NB4 (cell line): ENCODE data around the gene LRP2BP.
"Not testable (repeated sequence)": the region's sequence is repeated elsewhere in the genome, so short reads cannot be mapped to it uniquely, and the experiment has no call there.

Experiments
- DNase-seq: peaks from one replicate; pipeline ENCODE4 v3.0.0; 2010; ENCODE audit warnings: low read depth
- H3K4me3 ChIP-seq: one replicate; pipeline ENCODE4 v1.5.1; 2011; ENCODE audit warnings: mild to moderate bottlenecking, low read depth, low read length, moderate library complexity
- CTCF ChIP-seq: IDR thresholded peaks from one replicate; pipeline ENCODE4 v1.5.1; 2012; ENCODE audit warnings: low read depth, low read length
- MAX ChIP-seq: IDR thresholded peaks from 2 replicates; pipeline ENCODE4 v1.6.1; 2011; ENCODE audit warnings: low read depth, low read length
- MYC ChIP-seq: IDR thresholded peaks from 2 replicates; pipeline ENCODE4 v1.6.1; 2011; ENCODE audit warnings: low read depth, low read length
- POLR2A ChIP-seq: IDR thresholded peaks from 2 replicates; pipeline ENCODE4 v1.6.1; 2011; ENCODE audit warnings: mild to moderate bottlenecking; ENCODE audit not compliant: insufficient read length; ENCODE audit errors: extremely low read depth

The LRP2BP gene

GRCh38 chr4:185334326-185334725 is 61.4 kb downstream of the LRP2BP start:
- DNase-seq, result no peak
- TF ChIP-seq CTCF, result no peak
- no peak for TF ChIP-seq POLR2A
- TF ChIP-seq MAX, result no peak
- TF ChIP-seq MYC, result no peak
- H3K4me3 ChIP-seq, result no peak overlapping the region

- H3K4me3 ChIP-seq, result no peak overlapping the region
- no peak for DNase-seq
- TF ChIP-seq MYC, result no peak
- TF ChIP-seq POLR2A, result no peak
- no peak for TF ChIP-seq MAX
- no peak for TF ChIP-seq CTCF
Measured at GRCh38 chr4:185332575-185333464, 62.9 kb downstream of the LRP2BP start.

- DNase-seq, H3K4me3 ChIP-seq: not testable (repeated sequence)
Measured at GRCh38 chr4:185329879-185330510, 65.7 kb downstream of the LRP2BP start.

- no peak for DNase-seq
- no peak overlapping the region for H3K4me3 ChIP-seq
- TF ChIP-seq MYC, result no peak
- TF ChIP-seq POLR2A, result no peak
- TF ChIP-seq MAX, result no peak
- TF ChIP-seq CTCF, result no peak
Measured at GRCh38 chr4:185328586-185328985, 67.1 kb downstream of the LRP2BP start.

GRCh38 chr4:185325721-185326120 is 70.0 kb downstream of the LRP2BP start:
- not testable (repeated sequence) for DNase-seq, H3K4me3 ChIP-seq

GRCh38 chr4:185324361-185324760 is 71.4 kb downstream of the LRP2BP start:
- DNase-seq, result not testable (repeated sequence)

GRCh38 chr4:185323606-185324005 is 72.1 kb downstream of the LRP2BP start:
- no peak overlapping the region for H3K4me3 ChIP-seq
- no peak for TF ChIP-seq CTCF
- TF ChIP-seq MYC, result no peak
- TF ChIP-seq MAX, result no peak
- no peak for TF ChIP-seq POLR2A
- no peak for DNase-seq

More at GRCh38 chr4:185324361-185324760, 71.4 kb downstream of the LRP2BP start:
- H3K4me3 ChIP-seq, result not testable (repeated sequence)
